ENCODE data around the gene HEATR5A.

Gene HEATR5A

GRCh38 chr14:31307618-31308017, 112.7 kb downstream of the HEATR5A start:
- H3K4me1 ChIP-seq (ENCODE audit: control insufficient read depth, insufficient read depth, low read length) = no peaks in the 10 kb centered on the region
- H3K9me3 ChIP-seq (ENCODE audit: control insufficient read depth, insufficient read depth, low read length) = no peaks in the 10 kb centered on the region
- H3K9ac ChIP-seq (ENCODE audit: low read depth, low read length) = no peak overlapping the region

GRCh38 chr14:31307198-31307597, 113.2 kb downstream of the HEATR5A start:
- Histone ChIP-seq H3K9me3 (ENCODE audit: control insufficient read depth, insufficient read depth, low read length) (no peaks in the 10 kb centered on the region), H3K36me3 (ENCODE audit: control insufficient read depth, insufficient read depth, low read length) (no peaks in the 10 kb centered on the region), H3K9ac (ENCODE audit: low read depth, low read length) (no peak overlapping the region), H3K27me3 (ENCODE audit: control insufficient read depth, insufficient read depth, low read length) (no peaks in the 10 kb centered on the region), H3K4me1 (ENCODE audit: control insufficient read depth, insufficient read depth, low read length) (no peaks in the 10 kb centered on the region), H3K4me3 (ENCODE audit: low read depth, low read length) (no peak overlapping the region)

More at GRCh38 chr14:31307618-31308017, 112.7 kb downstream of the HEATR5A start:
- no peaks in the 10 kb centered on the region for H3K36me3 ChIP-seq (ENCODE audit: control insufficient read depth, insufficient read depth, low read length)
- no peak overlapping the region for H3K4me3 ChIP-seq (ENCODE audit: low read depth, low read length)
- no peaks in the 10 kb centered on the region for H3K27me3 ChIP-seq (ENCODE audit: control insufficient read depth, insufficient read depth, low read length)

GRCh38 chr14:31303654-31304053, 116.7 kb downstream of the HEATR5A start:
- Histone ChIP-seq H3K4me3 (ENCODE audit: low read depth, low read length) (no peak overlapping the region), H3K9ac (ENCODE audit: low read depth, low read length) (no peak overlapping the region), H3K36me3 (ENCODE audit: control insufficient read depth, insufficient read depth, low read length) (no peaks in the 10 kb centered on the region), H3K9me3 (ENCODE audit: control insufficient read depth, insufficient read depth, low read length) (no peaks in the 10 kb centered on the region), H3K27me3 (ENCODE audit: control insufficient read depth, insufficient read depth, low read length) (no peaks in the 10 kb centered on the region), H3K4me1 (ENCODE audit: control insufficient read depth, insufficient read depth, low read length) (no peaks in the 10 kb centered on the region)

- Histone ChIP-seq H3K4me1 (ENCODE audit: control insufficient read depth, insufficient read depth, low read length) (no peaks in the 10 kb centered on the region), H3K9ac (ENCODE audit: low read depth, low read length) (no peak overlapping the region), H3K36me3 (ENCODE audit: control insufficient read depth, insufficient read depth, low read length) (no peaks in the 10 kb centered on the region)
Observed at GRCh38 chr14:31300883-31301282, 119.5 kb downstream of the HEATR5A start.

GRCh38 chr14:31300296-31300695, 120.1 kb downstream of the HEATR5A start:
- no peaks in the 10 kb centered on the region for H3K4me1 ChIP-seq (ENCODE audit: control insufficient read depth, insufficient read depth, low read length)
- no peaks in the 10 kb centered on the region for H3K36me3 ChIP-seq (ENCODE audit: control insufficient read depth, insufficient read depth, low read length)
- no peaks in the 10 kb centered on the region for H3K9me3 ChIP-seq (ENCODE audit: control insufficient read depth, insufficient read depth, low read length)
- H3K27me3 ChIP-seq (ENCODE audit: control insufficient read depth, insufficient read depth, low read length) = no peaks in the 10 kb centered on the region
- H3K4me3 ChIP-seq (ENCODE audit: low read depth, low read length) = no peak overlapping the region
- no peak overlapping the region for H3K9ac ChIP-seq (ENCODE audit: low read depth, low read length)

More at GRCh38 chr14:31300883-31301282, 119.5 kb downstream of the HEATR5A start:
- Histone ChIP-seq H3K4me3 (ENCODE audit: low read depth, low read length) (no peak overlapping the region), H3K9me3 (ENCODE audit: control insufficient read depth, insufficient read depth, low read length) (no peaks in the 10 kb centered on the region), H3K27me3 (ENCODE audit: control insufficient read depth, insufficient read depth, low read length) (no peaks in the 10 kb centered on the region)

- no peaks in the 10 kb centered on the region for H3K27me3 ChIP-seq (ENCODE audit: control insufficient read depth, insufficient read depth, low read length)
- no peaks in the 10 kb centered on the region for H3K4me1 ChIP-seq (ENCODE audit: control insufficient read depth, insufficient read depth, low read length)
- H3K9ac ChIP-seq (ENCODE audit: low read depth, low read length) = no peak overlapping the region
- no peaks in the 10 kb centered on the region for H3K9me3 ChIP-seq (ENCODE audit: control insufficient read depth, insufficient read depth, low read length)
- H3K36me3 ChIP-seq (ENCODE audit: control insufficient read depth, insufficient read depth, low read length) = no peaks in the 10 kb centered on the region
- H3K4me3 ChIP-seq (ENCODE audit: low read depth, low read length) = no peak overlapping the region
Observed at GRCh38 chr14:31297701-31298344, 122.5 kb downstream of the HEATR5A start.

- H3K4me3 ChIP-seq (ENCODE audit: low read depth, low read length) = no peak overlapping the region
- H3K9ac ChIP-seq (ENCODE audit: low read depth, low read length) = no peak overlapping the region
- no peaks in the 10 kb centered on the region for H3K27me3 ChIP-seq (ENCODE audit: control insufficient read depth, insufficient read depth, low read length)
- no peaks in the 10 kb centered on the region for H3K4me1 ChIP-seq (ENCODE audit: control insufficient read depth, insufficient read depth, low read length)
- no peaks in the 10 kb centered on the region for H3K9me3 ChIP-seq (ENCODE audit: control insufficient read depth, insufficient read depth, low read length)
- no peaks in the 10 kb centered on the region for H3K36me3 ChIP-seq (ENCODE audit: control insufficient read depth, insufficient read depth, low read length)
Observed at GRCh38 chr14:31297112-31297511, 123.2 kb downstream of the HEATR5A start.

GRCh38 chr14:31294746-31295405, 125.5 kb downstream of the HEATR5A start:
- Histone ChIP-seq H3K4me1 (ENCODE audit: control insufficient read depth, insufficient read depth, low read length) (no peaks in the 10 kb centered on the region), H3K9ac (ENCODE audit: low read depth, low read length) (no peak overlapping the region), H3K4me3 (ENCODE audit: low read depth, low read length) (no peak overlapping the region), H3K9me3 (ENCODE audit: control insufficient read depth, insufficient read depth, low read length) (no peaks in the 10 kb centered on the region), H3K36me3 (ENCODE audit: control insufficient read depth, insufficient read depth, low read length) (no peaks in the 10 kb centered on the region), H3K27me3 (ENCODE audit: control insufficient read depth, insufficient read depth, low read length) (no peaks in the 10 kb centered on the region)

GRCh38 chr14:31292937-31293616, 127.3 kb downstream of the HEATR5A start:
- Histone ChIP-seq H3K9ac (ENCODE audit: low read depth, low read length) (no peak overlapping the region), H3K4me1 (ENCODE audit: control insufficient read depth, insufficient read depth, low read length) (no peaks in the 10 kb centered on the region), H3K9me3 (ENCODE audit: control insufficient read depth, insufficient read depth, low read length) (no peaks in the 10 kb centered on the region), H3K27me3 (ENCODE audit: control insufficient read depth, insufficient read depth, low read length) (no peaks in the 10 kb centered on the region), H3K36me3 (ENCODE audit: control insufficient read depth, insufficient read depth, low read length) (no peaks in the 10 kb centered on the region), H3K4me3 (ENCODE audit: low read depth, low read length) (no peak overlapping the region)

- Histone ChIP-seq H3K4me1 (ENCODE audit: control insufficient read depth, insufficient read depth, low read length) (no peaks in the 10 kb centered on the region), H3K36me3 (ENCODE audit: control insufficient read depth, insufficient read depth, low read length) (no peaks in the 10 kb centered on the region), H3K27me3 (ENCODE audit: control insufficient read depth, insufficient read depth, low read length) (no peaks in the 10 kb centered on the region), H3K4me3 (ENCODE audit: low read depth, low read length) (no peak overlapping the region), H3K9ac (ENCODE audit: low read depth, low read length) (no peak overlapping the region), H3K9me3 (ENCODE audit: control insufficient read depth, insufficient read depth, low read length) (no peaks in the 10 kb centered on the region)
Observed at GRCh38 chr14:31291210-31291609, 129.1 kb downstream of the HEATR5A start.

- H3K9ac ChIP-seq (ENCODE audit: low read depth, low read length) = no peak overlapping the region
- no peak overlapping the region for H3K4me3 ChIP-seq (ENCODE audit: low read depth, low read length)
- H3K36me3 ChIP-seq (ENCODE audit: control insufficient read depth, insufficient read depth, low read length) = no peaks in the 10 kb centered on the region
- no peaks in the 10 kb centered on the region for H3K9me3 ChIP-seq (ENCODE audit: control insufficient read depth, insufficient read depth, low read length)
- no peaks in the 10 kb centered on the region for H3K27me3 ChIP-seq (ENCODE audit: control insufficient read depth, insufficient read depth, low read length)
- H3K4me1 ChIP-seq (ENCODE audit: control insufficient read depth, insufficient read depth, low read length) = no peaks in the 10 kb centered on the region
Observed at GRCh38 chr14:31287294-31287972, 132.9 kb downstream of the HEATR5A start.
